Inflammatory macrophage treated with lipopolysaccharide for 4 hours (primary cell): ENCODE results near the gene COL6A1.

Source experiments
- DNase-seq: peaks from one replicate; pipeline ENCODE4 v3.0.0-alpha.2; 2020

Gene COL6A1

GRCh38 chr21:46052703-46053651 lies 71.4 kb downstream of the COL6A1 start:
- DNase-seq: no peak

GRCh38 chr21:46054031-46054430 lies 72.5 kb downstream of the COL6A1 start:
- DNase-seq: no peak

GRCh38 chr21:46054451-46054881 lies 72.9 kb downstream of the COL6A1 start:
- no peak for DNase-seq
